ENCODE results near the gene APOBEC3A. TPM values are rescaled to one million over a fixed set of nuclear protein-coding genes. Genes with fewer than 3 reads are reported as not detected.
A peak's percentile ranks its signal among the peaks of the same experiment; 100 is the strongest.

The APOBEC3A gene
- polyA plus RNA-seq (2013, experiment 1 of 2; ENCODE audit: insufficient read length), result not detected
- not detected for polyA plus RNA-seq (2013, experiment 2 of 2; ENCODE audit: insufficient read length)

DNA sequence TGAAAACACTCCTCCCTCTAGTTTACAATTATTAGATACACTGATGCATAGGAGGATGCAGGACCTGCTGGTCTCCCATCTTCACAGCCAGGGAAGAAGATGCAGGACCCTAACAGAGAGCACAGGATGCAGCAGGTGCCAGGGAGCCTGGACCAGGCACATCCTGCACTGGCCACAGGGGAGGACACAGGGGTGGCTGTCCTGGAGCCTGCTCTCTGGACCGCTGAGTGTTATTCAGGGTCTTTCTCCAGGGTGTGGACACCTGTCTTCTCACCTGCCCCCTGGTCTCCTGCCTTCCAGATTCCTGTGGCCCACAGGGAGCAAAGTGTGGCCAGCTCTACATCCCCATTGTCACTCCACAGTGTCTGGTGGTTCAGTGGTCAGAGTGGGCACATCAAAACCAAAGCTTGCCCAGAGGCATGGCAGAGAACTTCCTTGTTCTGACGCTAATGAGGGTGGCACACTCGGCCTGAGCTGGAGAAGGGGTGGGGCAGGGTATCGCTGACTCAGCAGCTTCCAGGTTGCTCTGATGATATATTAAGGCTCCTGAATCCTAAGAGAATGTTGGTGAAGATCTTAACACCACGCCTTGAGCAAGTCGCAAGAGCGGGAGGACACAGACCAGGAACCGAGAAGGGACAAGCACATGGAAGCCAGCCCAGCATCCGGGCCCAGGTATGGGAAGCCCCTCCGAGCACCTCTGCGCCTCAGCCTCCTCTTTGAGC, at the start of gene APOBEC3A:
Gene APOBEC3A, plus strand, starts transcription at position 564 of the 725 bp plus-strand sequence. Its CDS starts 83 bp downstream, at position 647.
- DNase-seq, result no peak

DNA sequence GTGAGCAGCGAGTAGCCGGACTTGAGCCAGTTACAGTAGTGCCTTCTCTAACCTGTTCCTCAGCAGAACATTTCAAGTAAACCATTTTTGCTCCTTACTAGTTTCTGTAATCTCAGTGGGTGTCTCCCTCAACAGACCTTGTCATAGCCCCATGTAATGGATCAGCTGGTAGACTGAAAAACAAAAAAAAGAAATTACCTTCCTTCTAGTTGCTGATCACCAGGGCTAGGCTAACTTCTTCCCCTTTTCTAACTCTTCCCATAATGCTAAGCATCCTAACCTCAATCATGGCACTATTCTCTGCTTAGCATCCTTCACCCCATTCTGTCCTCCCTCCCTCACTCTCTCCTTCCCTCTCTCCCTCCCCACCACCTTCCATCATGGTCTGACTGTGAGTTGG, 49.6 kb upstream of the APOBEC3A start:
- DNase-seq, result no peak

DNA sequence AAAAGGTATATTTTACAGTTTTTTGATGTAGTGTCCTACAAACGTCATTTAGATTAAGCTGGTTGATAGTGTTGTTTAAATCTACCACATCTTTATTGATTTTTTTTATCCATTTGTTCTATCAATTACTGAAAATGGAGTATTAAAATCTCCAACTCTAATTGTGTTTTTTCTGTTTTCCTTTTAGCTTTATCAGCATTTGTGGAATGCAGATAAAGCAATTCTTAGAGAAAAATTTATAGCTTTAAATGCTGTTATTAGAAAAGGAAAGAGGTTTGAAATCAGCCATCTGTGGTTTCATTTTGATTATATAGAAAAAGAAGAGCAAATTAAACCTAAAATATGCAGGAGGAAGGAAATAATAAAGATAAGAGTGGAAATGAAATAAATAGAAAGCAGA, 46.0 kb upstream of the APOBEC3A start:
- DNase-seq, result no peak

DNA sequence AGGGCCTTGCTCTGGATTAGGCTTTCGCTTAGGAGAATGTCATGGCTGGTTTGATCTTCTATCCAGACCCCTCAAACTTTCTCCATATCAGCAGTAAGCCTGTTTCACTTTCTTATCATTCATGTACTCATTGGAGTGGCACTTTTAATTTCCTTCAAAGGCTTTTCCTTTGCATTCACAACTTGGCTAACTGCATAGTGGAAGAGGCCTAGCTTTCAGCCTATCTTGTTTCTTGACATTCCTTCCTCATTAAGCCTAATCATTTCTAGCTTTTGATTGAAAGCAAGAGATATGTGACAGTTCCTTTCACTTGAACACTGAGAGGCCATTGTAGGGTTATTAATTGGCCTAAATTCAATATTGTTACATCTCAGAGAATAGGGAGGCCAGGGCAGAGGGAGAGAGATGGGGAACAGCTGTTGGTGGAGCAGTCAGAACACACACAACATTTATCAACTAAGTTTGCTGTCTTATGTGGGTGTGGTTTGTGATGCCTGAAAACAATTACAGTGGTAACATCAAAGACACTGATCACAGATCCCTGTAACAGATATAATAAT, 37.7 kb upstream of the APOBEC3A start:
- no peak for DNase-seq

DNA sequence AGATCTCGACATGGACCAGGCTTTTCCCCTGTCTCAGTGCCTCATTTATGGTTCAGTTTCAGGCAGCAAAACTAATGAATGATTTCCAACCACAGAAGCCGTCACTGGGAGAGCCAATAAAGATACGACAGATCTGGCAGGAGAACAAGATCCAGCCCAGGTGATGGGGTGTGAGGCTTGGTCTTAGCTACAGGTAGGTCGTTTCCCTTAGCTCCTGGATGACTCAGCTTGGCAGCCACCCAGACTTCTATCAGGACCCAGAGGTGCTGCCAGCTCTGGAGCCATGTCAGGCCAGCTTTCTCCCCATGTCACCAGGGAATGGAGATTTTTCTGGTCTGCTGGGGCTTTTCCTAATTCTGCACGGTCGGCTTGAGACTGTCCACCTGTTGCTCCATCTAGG, 36.3 kb upstream of the APOBEC3A start:
- DNase-seq, result no peak

DNA sequence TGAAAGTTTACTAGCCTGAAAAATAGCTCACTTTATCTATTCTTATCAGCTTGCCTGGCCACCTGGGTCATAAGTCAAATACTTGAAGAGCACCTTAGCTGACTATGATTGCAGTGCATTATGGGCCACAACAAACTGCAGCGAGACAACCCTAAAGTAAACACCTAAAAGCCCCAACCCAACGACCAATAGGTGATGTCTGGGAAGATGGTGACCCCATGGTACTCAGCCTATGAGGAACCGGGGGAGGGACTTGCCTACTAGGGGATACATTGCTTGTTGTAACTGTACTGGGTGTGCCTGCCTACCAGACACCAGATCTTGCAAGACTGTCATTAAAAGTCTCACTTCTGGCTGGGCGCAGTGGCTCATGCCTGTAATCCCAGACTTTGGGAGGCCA, 35.6 kb upstream of the APOBEC3A start:
- DNase-seq, result no peak

DNA sequence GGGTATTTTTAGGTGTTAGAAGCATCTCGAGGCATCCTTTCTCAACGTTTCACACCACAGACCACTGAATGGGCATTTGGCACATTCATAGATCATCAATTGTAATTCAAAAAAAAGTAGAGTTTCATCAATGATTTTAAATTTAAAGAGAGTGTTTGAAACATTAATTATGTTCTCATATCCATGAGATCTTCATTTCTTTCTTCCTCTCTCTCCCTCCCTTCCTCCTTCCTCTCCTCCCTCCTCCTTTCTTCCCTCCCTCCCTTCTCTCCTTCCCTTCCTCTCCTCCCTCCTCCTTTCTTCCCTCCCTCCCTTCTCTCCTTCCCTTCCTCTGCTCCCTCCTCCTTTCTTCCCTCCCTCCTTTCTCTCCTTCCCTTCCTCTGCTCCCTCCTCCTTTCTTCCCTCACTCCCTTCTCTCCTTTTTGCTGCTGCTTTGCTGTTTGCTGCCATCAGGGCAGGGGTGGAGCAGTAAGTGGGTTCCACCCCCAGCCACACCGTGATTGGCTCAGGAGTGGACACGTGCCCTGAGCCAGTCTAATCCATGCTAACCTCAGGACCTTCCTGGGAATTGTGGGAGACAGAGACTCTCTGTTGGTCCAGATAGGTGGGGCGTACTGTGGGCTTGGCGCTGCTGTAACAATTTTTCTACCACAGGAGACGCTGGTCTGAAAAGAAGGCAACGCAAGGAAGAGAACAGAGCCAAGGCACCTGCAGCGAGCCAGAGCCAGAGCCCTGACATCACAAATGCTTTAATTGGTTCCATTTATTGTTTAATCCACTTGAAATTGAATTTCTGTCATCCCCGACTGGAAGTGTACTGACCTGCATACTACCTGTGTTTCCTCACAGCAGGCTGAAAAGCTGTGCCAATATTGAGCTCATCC, 33.7 kb upstream of the APOBEC3A start:
- peak; percentile 89 for DNase-seq

DNA sequence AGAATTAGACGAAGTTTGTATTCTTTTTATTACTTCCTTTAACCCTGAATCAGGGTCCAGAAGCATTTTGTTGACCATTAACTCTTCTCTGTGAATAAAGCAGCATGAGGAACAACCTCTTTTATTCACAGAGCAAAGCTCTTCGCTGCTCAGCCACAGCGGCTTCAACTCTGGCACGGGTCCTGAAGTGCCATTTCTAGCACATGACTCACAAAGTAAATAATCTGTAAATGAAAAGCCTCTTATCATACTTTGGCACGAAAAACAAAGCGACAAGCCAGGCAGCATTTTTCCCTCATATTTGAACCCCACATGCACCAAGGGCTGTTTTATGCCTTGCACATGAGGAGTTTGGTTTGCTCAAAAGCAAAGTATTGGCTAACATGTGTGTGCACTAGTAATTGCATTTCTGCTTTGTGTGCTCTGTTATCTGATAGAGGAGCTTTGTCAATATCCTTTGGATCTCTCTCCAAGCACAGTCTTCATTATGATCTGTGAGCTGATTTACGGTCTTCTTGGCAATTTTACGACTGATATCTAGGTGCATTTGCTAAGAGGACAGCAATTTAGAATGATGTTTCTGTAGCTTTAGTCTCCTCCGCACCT, 33.0 kb upstream of the APOBEC3A start:
- DNase-seq, result peak; percentile 89

DNA sequence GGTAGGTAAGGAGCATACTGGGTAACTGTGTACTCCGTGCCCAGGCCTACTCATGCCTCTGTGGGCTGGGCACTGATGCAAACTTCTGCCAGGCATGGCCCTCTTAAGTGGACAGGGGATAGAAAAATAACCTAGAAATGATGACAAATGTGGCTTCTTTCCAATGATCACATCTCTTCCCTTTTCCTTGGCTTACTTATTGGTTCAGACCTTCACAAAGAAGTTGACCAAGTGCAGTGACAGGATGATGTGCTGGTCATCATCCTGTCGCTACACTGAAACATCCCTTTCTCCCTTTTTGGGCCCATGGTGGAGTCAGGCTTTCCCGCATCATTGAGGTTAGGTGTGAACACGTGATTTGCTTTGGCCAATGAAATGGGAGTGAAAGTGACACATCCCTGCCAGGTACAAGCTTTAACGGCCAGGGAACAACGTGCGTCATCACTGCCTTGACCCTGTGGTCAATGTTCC, 31.8 kb upstream of the APOBEC3A start:
- DNase-seq, result peak; percentile 20

DNA sequence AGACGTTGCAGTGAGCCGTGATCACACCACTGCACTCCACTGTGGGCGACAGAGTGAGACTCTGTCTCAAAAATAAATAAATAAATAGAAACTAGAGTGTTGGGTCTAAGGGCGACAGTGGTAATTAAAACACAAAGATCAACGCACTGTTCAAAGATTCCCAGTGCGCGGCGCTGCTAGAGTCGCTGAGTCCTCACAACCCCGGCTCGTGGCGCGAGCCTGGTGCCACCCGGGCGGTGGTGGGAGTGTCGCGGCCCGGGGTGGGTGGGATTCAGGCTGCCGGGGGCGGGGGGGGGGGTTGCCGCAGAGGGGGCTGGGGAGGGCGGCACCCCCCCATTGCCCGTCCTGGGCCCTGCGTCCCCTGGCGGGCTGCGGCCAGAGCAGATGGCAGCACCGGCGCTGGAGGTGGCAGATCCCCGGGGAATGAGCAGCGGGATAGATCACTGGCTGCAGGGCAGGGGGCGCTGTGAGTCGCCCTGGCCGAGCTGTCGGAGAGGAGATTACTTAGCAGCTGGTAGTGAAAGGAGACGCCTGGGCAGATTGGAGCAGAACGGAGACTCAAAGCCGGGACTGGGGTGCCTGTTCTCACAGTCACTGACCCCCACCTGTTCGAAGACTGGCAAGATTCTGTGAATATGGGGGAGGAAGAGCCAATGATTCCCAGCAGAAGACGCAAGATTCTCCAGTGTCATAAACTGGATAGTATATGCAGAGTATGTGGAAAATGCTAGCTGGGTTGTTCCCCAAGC, 30.2 kb upstream of the APOBEC3A start:
- DNase-seq, result peak; percentile 42

DNA sequence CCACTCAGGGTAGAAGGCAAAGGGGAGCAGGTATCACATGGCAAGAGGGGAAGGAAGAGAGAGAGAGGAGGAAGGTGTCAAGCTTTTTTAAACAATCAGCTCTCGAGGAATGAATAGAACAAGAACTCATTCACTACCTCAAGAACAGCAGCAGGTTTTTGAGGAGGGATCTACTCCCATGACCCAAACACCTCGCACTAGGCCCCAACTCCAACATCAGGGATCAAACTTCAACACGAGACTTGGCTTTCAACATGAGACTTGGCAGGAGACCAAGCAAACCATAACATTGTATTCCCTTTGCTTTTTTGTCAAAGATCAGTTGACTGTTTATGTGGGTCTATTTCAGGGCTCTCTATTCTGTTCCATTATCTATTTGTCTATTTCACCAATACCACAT, 26.9 kb upstream of the APOBEC3A start:
- DNase-seq, result no peak

DNA sequence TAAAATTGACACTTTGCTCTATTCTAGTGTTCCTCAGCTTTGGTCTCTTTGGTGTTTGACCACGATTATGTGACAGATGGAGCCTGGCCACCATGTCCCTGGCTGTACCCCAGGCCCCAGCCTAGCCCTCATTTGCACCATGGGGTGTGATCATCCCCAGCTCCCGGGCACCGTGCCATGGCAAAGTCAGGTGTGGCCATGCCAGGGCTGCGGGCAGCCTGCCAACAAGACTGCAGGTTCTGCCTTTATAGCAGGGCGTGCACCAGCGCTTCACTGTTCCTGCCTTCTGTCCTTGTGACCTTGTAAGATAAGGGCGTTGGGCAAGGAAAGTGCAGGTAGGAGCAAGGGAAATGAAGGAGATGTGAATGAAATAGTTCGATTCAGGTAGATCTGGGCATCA, 22.4 kb upstream of the APOBEC3A start:
- no peak for DNase-seq

DNA sequence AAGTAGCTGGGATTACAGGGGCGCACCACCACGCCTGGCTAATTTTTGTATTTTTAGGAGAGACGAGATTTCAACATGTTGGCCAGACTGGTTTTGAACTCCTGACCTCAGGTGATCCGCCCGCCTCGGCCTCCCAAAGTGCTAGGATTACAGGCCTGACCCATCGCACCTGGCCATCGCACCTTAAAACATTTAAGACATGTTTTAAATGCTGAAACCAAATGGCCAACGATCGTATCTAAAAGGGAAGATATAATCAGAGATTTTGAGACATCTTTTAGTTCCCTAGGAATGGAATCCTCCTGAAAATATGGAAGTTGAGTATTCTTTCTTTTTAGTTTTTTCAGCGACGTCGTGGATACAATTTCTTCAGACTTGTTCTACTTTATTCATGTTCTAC, 21.8 kb upstream of the APOBEC3A start:
- DNase-seq, result no peak

DNA sequence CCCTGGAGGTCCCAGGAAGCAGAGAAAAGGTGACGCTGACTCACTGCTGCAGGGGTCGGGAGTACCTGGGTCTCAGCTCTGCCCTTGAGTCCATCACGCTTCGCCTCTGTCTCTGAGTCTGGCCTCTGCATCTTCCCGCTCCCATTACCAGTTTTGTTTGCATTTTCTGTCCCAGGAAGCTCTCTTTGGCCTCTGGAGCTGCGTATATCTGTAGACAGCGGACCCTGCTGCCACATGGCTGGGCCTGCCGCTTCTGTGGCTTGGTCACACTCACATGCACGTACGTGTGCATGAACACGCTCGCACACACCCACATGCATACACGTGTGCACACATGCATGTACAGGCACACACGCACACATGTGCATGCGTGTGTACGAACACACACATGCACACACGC, 20.8 kb upstream of the APOBEC3A start:
- no peak for DNase-seq

DNA sequence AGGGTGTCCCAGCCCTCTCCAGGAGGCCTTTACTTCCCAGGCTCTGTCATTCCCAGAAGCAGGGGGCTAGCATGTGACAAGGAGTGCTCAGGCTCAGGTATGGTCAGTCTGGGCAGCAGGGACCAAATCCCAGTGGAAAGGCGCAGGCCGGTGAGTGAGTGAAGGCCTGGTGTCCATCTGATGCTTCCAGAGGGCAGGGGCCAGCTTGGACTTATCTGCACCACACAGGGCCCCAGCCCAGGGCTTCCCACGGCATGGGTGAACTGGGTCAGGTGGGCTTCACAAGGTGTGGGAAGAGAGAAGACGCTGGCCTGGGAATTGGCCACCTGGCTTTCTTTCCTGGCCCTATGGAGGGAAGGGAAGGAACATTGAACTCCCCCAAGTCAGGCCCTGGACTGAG, 20.4 kb upstream of the APOBEC3A start:
- DNase-seq, result no peak

DNA sequence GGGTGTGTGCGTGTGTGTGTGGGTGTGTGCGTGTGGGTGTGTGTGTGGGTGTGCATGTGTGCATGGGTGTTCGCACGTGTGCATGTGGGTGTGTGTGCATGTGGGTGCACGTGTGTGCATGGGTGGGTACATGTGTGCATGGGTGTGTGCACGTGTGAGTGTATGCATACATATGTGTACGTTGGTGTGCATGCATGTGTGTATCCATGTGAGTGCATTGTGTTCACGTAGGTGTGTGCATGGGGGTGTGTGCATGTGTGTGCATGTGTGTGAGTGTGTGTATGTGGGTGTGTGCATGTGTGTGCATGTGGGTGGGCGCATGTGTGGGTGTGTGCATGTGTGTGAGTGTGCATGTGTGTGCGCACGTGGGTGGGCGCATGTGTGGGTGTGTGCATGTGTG, 19.9 kb upstream of the APOBEC3A start:
- DNase-seq, result no peak

DNA sequence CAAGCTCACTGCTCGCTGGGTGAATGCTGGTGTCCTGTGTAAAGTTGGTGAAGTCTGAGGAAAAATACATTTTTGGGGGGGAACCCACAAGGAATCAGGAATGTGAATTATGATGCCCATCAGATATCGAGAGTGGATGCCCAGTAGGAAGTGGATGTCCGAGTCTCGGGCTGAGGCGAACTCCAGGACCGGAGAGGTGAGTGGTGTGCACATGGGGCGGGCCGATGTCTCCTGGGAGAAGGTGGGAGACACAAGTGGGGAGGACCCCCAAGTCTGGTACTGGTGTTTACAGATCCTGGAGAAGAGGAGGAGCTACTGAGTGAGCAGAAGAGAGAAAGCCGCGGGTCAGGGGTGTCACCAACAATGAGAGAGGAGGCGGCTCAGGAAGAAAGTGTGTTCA, 19.2 kb upstream of the APOBEC3A start:
- no peak for DNase-seq

DNA sequence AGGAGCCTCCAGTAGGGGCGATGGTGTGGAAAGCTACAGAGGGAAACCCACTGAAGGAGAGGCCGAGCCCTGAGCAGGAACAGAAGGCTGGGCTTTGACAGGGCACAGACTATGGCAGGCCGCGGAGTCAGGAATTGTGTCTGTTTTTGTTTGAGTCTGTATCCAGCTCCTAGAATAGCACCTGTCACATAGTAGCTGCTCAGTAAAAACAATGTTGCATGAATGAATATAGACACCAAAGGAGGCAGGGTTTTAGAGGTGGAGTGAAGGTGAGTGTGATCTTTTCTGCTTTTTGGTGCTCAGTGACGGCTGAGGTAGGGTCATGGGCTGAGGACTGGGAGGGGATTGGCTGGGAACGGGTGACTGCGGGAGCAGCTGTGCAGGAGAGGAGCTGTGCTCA, 18.5 kb upstream of the APOBEC3A start:
- no peak for DNase-seq

DNA sequence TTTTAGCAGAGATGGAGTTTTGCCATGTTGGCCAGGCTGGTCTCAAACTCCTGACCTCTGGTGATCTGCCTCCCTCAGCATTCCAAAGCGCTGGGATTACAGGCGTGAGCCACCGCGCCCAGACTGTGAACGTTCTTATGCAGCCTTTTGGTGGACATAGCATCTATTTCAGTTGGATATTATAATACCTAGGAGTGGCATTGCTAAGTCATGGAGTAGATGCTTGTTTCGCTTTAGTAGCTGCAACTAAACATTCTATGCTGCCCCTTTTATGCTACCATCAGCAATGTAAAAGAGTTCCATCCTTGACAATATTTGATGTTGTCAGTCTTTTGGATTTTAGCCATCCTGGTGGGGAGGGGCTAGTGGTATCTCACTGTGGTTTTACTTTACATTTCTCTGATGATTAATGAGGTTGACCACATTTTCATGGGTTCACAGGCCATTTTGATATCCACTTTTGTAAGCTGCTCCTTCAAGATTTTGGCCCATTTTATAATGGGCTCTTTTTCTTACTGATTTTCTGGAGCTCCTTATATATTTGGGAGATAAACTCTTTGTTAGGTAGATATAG, 16.5 kb upstream of the APOBEC3A start:
- no peak for DNase-seq

DNA sequence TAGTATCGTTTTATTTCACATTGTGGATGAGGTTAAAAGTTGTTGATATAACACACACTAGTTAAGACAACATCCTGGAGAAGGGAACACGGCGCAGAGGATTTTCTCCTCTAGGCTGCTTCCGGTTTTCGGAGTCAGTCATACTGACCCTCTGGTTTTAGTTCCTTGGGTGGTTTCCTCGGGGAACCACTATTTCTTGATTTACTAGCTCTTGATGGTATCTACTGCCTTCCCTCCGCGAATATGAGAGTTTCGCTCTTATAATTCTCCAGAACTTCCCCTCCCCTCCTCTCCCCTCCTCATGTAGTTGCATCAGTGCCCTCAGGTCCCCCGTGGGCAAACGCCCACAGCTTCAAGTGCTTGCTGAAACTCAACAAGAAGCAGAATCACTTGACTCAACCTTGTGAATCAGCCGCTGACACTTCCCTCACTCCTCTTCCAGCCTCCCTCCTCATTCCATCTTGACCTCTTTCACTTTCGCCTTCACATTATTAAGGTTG, 15.9 kb upstream of the APOBEC3A start:
- no peak for DNase-seq

DNA sequence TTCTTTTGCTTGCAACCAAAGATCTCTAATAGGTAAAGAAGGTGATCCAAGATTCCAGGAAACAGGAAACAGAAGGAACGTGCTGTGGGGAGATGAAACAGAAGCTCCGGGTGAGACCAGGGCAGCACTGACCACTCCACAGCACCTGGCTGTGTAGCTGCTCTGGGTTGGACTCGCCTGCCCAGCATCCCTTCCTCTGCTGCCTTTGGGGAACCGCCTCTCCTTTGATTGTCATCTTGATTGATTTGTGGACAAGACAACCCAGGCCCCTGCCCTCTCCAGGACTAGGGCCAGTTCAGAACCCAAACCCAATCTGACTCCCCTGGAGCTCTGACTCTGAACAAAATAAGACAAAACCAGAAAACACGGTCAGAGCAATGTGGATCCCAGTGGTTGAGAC, 14.7 kb upstream of the APOBEC3A start:
- no peak for DNase-seq

DNA sequence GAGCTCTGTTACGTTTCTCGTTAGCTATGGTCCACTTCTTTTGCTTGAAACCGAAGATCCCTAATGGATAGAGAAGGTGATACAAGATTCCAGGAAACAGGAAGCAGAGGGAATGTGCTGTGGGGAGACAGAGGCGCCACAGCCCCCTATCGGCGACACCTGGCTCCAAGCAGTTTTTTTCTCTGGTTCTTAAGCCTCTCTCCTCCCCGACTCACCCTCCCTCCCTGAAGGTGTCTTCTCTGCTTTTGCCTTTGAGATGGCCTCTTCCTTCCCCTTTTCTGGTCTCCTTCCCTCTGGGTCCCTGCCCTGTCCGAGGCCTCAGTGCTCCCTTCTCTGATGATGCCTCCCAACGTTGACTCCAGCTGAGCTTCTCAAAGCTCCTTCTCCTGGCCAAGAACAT, 14.2 kb upstream of the APOBEC3A start:
- DNase-seq, result no peak
